Mucosa of stomach (tissue), 1 donor: ENCODE data around the gene LRRC4C.

Source experiments
- H3K27me3 ChIP-seq: one replicate; pipeline ENCODE4 v1.7.0; 2013; ENCODE audit warnings: mild to moderate bottlenecking, low read length; ENCODE audit not compliant: control insufficient read depth, insufficient read depth
- H3K36me3 ChIP-seq: one replicate; pipeline ENCODE4 v1.7.0; 2013; ENCODE audit warnings: low read length; ENCODE audit not compliant: control insufficient read depth, insufficient read depth
- H3K4me1 ChIP-seq: one replicate; pipeline ENCODE4 v1.7.0; 2013; ENCODE audit warnings: mild to moderate bottlenecking, low read length; ENCODE audit not compliant: control insufficient read depth, insufficient read depth
- H3K4me3 ChIP-seq: one replicate; pipeline ENCODE4 v1.7.0; 2013; ENCODE audit warnings: low read length
- H3K9ac ChIP-seq: one replicate; pipeline ENCODE4 v1.7.0; 2013; ENCODE audit warnings: mild to moderate bottlenecking, low read length, moderate library complexity
- H3K9me3 ChIP-seq: one replicate; pipeline ENCODE4 v1.7.0; 2013; ENCODE audit warnings: mild to moderate bottlenecking, low read length, moderate library complexity; ENCODE audit not compliant: control insufficient read depth
- donor health status: Pancreatic carcinoma.

Gene LRRC4C

GRCh38 chr11:41459465-41460401 lies at the start of gene LRRC4C:
LRRC4C (minus strand) TSS chr11:41459652.
- Histone ChIP-seq H3K9ac (no peak within 1 kb of the TSS), H3K4me3 (no peak within 1 kb of the TSS), H3K9me3 (no peaks in the 10 kb centered on the region), H3K4me1 (no peaks in the 10 kb centered on the region), H3K27me3 (peaks cover 13% of the 10 kb centered on the region), H3K36me3 (no peaks in the 10 kb centered on the region)

- H3K4me1 ChIP-seq = no peaks in the 10 kb centered on the region
- no peaks in the 10 kb centered on the region for H3K27me3 ChIP-seq
- H3K9me3 ChIP-seq = no peaks in the 10 kb centered on the region
- no peak overlapping the region for H3K9ac ChIP-seq
- H3K36me3 ChIP-seq = no peaks in the 10 kb centered on the region
- H3K4me3 ChIP-seq = no peak overlapping the region
Measured at GRCh38 chr11:41508121-41508520, 48.7 kb upstream of the LRRC4C start.

- Histone ChIP-seq H3K36me3 (no peaks in the 10 kb centered on the region), H3K4me3 (no peak overlapping the region), H3K9ac (no peak overlapping the region), H3K27me3 (no peaks in the 10 kb centered on the region), H3K9me3 (no peaks in the 10 kb centered on the region), H3K4me1 (no peaks in the 10 kb centered on the region)
Measured at GRCh38 chr11:41499429-41499828, 40.0 kb upstream of the LRRC4C start.

- no peaks in the 10 kb centered on the region for H3K4me1 ChIP-seq
- no peak overlapping the region for H3K4me3 ChIP-seq
- no peaks in the 10 kb centered on the region for H3K9me3 ChIP-seq
- H3K36me3 ChIP-seq = no peaks in the 10 kb centered on the region
- no peaks in the 10 kb centered on the region for H3K27me3 ChIP-seq
- H3K9ac ChIP-seq = no peak overlapping the region
Measured at GRCh38 chr11:41498726-41499125, 39.3 kb upstream of the LRRC4C start.

GRCh38 chr11:41497974-41498373 lies 38.5 kb upstream of the LRRC4C start:
- Histone ChIP-seq H3K4me1 (no peaks in the 10 kb centered on the region), H3K4me3 (no peak overlapping the region), H3K9me3 (no peaks in the 10 kb centered on the region), H3K36me3 (no peaks in the 10 kb centered on the region), H3K27me3 (no peaks in the 10 kb centered on the region), H3K9ac (no peak overlapping the region)

- Histone ChIP-seq H3K27me3 (no peaks in the 10 kb centered on the region), H3K4me1 (no peaks in the 10 kb centered on the region), H3K9ac (no peak overlapping the region), H3K36me3 (no peaks in the 10 kb centered on the region), H3K4me3 (no peak overlapping the region), H3K9me3 (no peaks in the 10 kb centered on the region)
Measured at GRCh38 chr11:41494716-41495115, 35.3 kb upstream of the LRRC4C start.

GRCh38 chr11:41486424-41486823 lies 27.0 kb upstream of the LRRC4C start:
- no peak overlapping the region for H3K4me3 ChIP-seq
- no peaks in the 10 kb centered on the region for H3K27me3 ChIP-seq
- H3K36me3 ChIP-seq = no peaks in the 10 kb centered on the region
- H3K4me1 ChIP-seq = no peaks in the 10 kb centered on the region
- no peak overlapping the region for H3K9ac ChIP-seq
- H3K9me3 ChIP-seq = no peaks in the 10 kb centered on the region

- H3K4me1 ChIP-seq = no peaks in the 10 kb centered on the region
- no peak overlapping the region for H3K4me3 ChIP-seq
- H3K27me3 ChIP-seq = no peaks in the 10 kb centered on the region
- no peak overlapping the region for H3K9ac ChIP-seq
- H3K9me3 ChIP-seq = no peaks in the 10 kb centered on the region
- no peaks in the 10 kb centered on the region for H3K36me3 ChIP-seq
Measured at GRCh38 chr11:41483956-41484355, 24.5 kb upstream of the LRRC4C start.

- H3K36me3 ChIP-seq = no peaks in the 10 kb centered on the region
- no peaks in the 10 kb centered on the region for H3K27me3 ChIP-seq
- no peaks in the 10 kb centered on the region for H3K9me3 ChIP-seq
- no peaks in the 10 kb centered on the region for H3K4me1 ChIP-seq
- H3K4me3 ChIP-seq = no peak overlapping the region
- H3K9ac ChIP-seq = no peak overlapping the region
Measured at GRCh38 chr11:41479179-41479578, 19.7 kb upstream of the LRRC4C start.

GRCh38 chr11:41461057-41461681 lies 1.7 kb upstream of the LRRC4C start:
- H3K36me3 ChIP-seq = no peaks in the 10 kb centered on the region
- no peak overlapping the region for H3K4me3 ChIP-seq
- no peaks in the 10 kb centered on the region for H3K9me3 ChIP-seq
- peaks cover 13% of the 10 kb centered on the region for H3K27me3 ChIP-seq
- H3K4me1 ChIP-seq = no peaks in the 10 kb centered on the region
- H3K9ac ChIP-seq = no peak overlapping the region

- no peak overlapping the region for H3K9ac ChIP-seq
- H3K4me3 ChIP-seq = no peak overlapping the region
- H3K4me1 ChIP-seq = no peaks in the 10 kb centered on the region
Measured at GRCh38 chr11:41458641-41459040, 811 bp downstream of the LRRC4C start.

GRCh38 chr11:41458154-41458553 lies 1.3 kb downstream of the LRRC4C start:
- Histone ChIP-seq H3K9ac (no peak overlapping the region), H3K36me3 (no peaks in the 10 kb centered on the region), H3K27me3 (peaks cover 13% of the 10 kb centered on the region), H3K4me3 (no peak overlapping the region), H3K9me3 (no peaks in the 10 kb centered on the region), H3K4me1 (no peaks in the 10 kb centered on the region)

More at GRCh38 chr11:41458641-41459040, 811 bp downstream of the LRRC4C start:
- Histone ChIP-seq H3K36me3 (no peaks in the 10 kb centered on the region), H3K9me3 (no peaks in the 10 kb centered on the region), H3K27me3 (peaks cover 13% of the 10 kb centered on the region)
